ENCODE data around the gene EPS8.

The EPS8 gene

GRCh38 chr12:15662303-15662980, 126.7 kb downstream of the EPS8 start:
- Mint-ChIP-seq H3K27me3 (no peaks in the 10 kb centered on the region), H3K9me3 (no peaks in the 10 kb centered on the region), H3K4me3 (no peak overlapping the region), H3K36me3 (ENCODE audit: insufficient read depth) (no peaks in the 10 kb centered on the region), H3K27ac (ENCODE audit: low read depth) (no peak overlapping the region), H3K4me1 (no peaks in the 10 kb centered on the region)
- ATAC-seq (replicated peaks; ENCODE audit: extremely low read depth, poor library complexity, severe bottlenecking) (no peak), DNase-seq (ENCODE audit: low spot score in 2 of 2) (no peak)

GRCh38 chr12:15651371-15651770, 137.8 kb downstream of the EPS8 start:
- DNase-seq (ENCODE audit: low spot score in 2 of 2), result no peak
- Mint-ChIP-seq H3K27me3 (no peaks in the 10 kb centered on the region), H3K36me3 (ENCODE audit: insufficient read depth) (no peaks in the 10 kb centered on the region), H3K9me3 (no peaks in the 10 kb centered on the region), H3K4me3 (no peak overlapping the region), H3K27ac (ENCODE audit: low read depth) (no peak overlapping the region), H3K4me1 (no peaks in the 10 kb centered on the region)
- ATAC-seq (replicated peaks; ENCODE audit: extremely low read depth, poor library complexity, severe bottlenecking), result no peak

- DNase-seq (ENCODE audit: low spot score in 2 of 2) (no peak), ATAC-seq (replicated peaks; ENCODE audit: extremely low read depth, poor library complexity, severe bottlenecking) (no peak)
- Mint-ChIP-seq H3K4me1 (no peaks in the 10 kb centered on the region), H3K27me3 (no peaks in the 10 kb centered on the region), H3K9me3 (no peaks in the 10 kb centered on the region), H3K4me3 (no peak overlapping the region), H3K36me3 (ENCODE audit: insufficient read depth) (no peaks in the 10 kb centered on the region), H3K27ac (ENCODE audit: low read depth) (no peak overlapping the region)
Measured at GRCh38 chr12:15650399-15651128, 138.6 kb downstream of the EPS8 start.

- no peak overlapping the region for H3K4me3 Mint-ChIP-seq
- H3K36me3 Mint-ChIP-seq (ENCODE audit: insufficient read depth), result no peaks in the 10 kb centered on the region
- no peaks in the 10 kb centered on the region for H3K9me3 Mint-ChIP-seq
- ATAC-seq (replicated peaks; ENCODE audit: extremely low read depth, poor library complexity, severe bottlenecking) (no peak), DNase-seq (ENCODE audit: low spot score in 2 of 2) (no peak)
- no peaks in the 10 kb centered on the region for H3K4me1 Mint-ChIP-seq
- H3K27ac Mint-ChIP-seq (ENCODE audit: low read depth), result no peak overlapping the region
- H3K27me3 Mint-ChIP-seq, result no peaks in the 10 kb centered on the region
Measured at GRCh38 chr12:15649347-15649746, 139.8 kb downstream of the EPS8 start.

GRCh38 chr12:15648558-15648957, 140.6 kb downstream of the EPS8 start:
- Mint-ChIP-seq H3K27me3 (no peaks in the 10 kb centered on the region), H3K4me1 (no peaks in the 10 kb centered on the region), H3K36me3 (ENCODE audit: insufficient read depth) (no peaks in the 10 kb centered on the region), H3K4me3 (no peak overlapping the region), H3K27ac (ENCODE audit: low read depth) (no peak overlapping the region), H3K9me3 (no peaks in the 10 kb centered on the region)
- DNase-seq (ENCODE audit: low spot score in 2 of 2) (no peak), ATAC-seq (replicated peaks; ENCODE audit: extremely low read depth, poor library complexity, severe bottlenecking) (no peak)

DNA sequence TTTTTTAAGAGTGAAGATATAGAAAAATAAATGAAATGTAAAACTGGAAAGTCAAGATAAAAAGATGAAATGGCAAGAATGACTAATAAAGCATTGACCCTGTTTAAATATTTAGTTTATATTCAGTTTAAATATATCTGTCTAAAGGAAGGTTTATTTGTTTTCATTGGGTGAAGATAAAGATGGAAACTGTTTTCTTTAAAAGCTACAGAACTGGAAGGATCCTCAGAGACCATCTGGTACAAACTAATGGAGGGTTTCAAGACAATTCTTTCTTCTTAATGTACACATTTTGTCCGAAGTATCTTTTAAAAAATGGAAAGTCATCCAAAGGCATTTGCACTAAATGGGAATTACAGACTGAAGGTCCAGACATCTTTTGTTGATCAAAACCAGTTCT, 142.6 kb downstream of the EPS8 start:
- H3K4me1 Mint-ChIP-seq, result no peaks in the 10 kb centered on the region

DNA sequence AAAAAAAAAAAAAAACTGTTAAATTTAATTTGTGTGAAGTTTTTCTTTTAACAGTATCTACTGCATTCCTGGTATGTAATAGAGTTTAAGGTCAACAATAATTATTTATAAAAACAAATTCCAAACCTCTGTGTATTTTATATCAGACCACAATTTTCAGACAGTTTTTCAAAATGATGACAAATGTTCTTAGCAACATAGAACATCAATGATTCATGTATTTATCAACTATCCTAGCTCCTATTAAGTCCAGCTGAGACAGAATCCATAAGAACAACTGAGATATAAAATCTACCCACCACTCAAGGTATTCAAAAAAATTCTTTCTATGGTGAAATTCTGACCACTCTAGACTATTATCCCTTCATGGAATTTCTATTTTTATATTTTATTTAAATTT, 144.5 kb downstream of the EPS8 start:
- ATAC-seq (replicated peaks; ENCODE audit: extremely low read depth, poor library complexity, severe bottlenecking) (no peak), DNase-seq (ENCODE audit: low spot score in 2 of 2) (no peak)
- Mint-ChIP-seq H3K36me3 (ENCODE audit: insufficient read depth) (no peaks in the 10 kb centered on the region), H3K27me3 (peaks cover 20% of the 10 kb centered on the region), H3K9me3 (no peaks in the 10 kb centered on the region), H3K27ac (ENCODE audit: low read depth) (no peak overlapping the region), H3K4me3 (no peak overlapping the region), H3K4me1 (no peaks in the 10 kb centered on the region)

More for the DNA sequence above, 142.6 kb downstream of the EPS8 start:
- Mint-ChIP-seq H3K9me3 (no peaks in the 10 kb centered on the region), H3K27me3 (peaks cover 9% of the 10 kb centered on the region), H3K36me3 (ENCODE audit: insufficient read depth) (no peaks in the 10 kb centered on the region), H3K27ac (ENCODE audit: low read depth) (no peak overlapping the region), H3K4me3 (no peak overlapping the region)
- DNase-seq (ENCODE audit: low spot score in 2 of 2), result no peak
- ATAC-seq (replicated peaks; ENCODE audit: extremely low read depth, poor library complexity, severe bottlenecking), result no peak

DNA sequence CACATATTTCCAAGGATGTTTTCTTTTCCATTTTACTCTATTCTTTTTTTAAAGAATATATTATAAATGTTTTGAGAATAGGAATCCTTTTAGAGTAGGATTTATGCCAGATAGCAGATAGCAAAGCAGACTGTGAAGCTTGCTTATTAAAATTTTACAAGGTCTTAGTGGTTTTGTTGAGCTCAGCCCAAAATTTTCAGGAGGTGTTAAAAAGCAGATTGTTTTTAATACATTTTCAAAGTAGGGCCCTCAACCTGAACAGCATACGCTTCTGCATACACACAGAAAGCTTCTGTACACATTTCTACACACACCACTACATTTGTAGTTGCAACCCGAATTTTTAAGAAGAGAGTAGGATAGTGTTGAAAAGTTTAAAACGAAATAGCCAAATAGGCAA, 151.0 kb downstream of the EPS8 start:
- Mint-ChIP-seq H3K27me3 (peaks cover 28% of the 10 kb centered on the region), H3K4me1 (no peaks in the 10 kb centered on the region), H3K36me3 (ENCODE audit: insufficient read depth) (peaks cover 2% of the 10 kb centered on the region), H3K9me3 (no peaks in the 10 kb centered on the region), H3K4me3 (no peak overlapping the region), H3K27ac (ENCODE audit: low read depth) (no peak overlapping the region)
- ATAC-seq (replicated peaks; ENCODE audit: extremely low read depth, poor library complexity, severe bottlenecking) (no peak), DNase-seq (ENCODE audit: low spot score in 2 of 2) (no peak)

- peaks cover 22% of the 10 kb centered on the region for H3K27me3 Mint-ChIP-seq
- ATAC-seq (replicated peaks; ENCODE audit: extremely low read depth, poor library complexity, severe bottlenecking) (no peak), DNase-seq (ENCODE audit: low spot score in 2 of 2) (no peak)
- no peak overlapping the region for H3K27ac Mint-ChIP-seq (ENCODE audit: low read depth)
- no peaks in the 10 kb centered on the region for H3K9me3 Mint-ChIP-seq
- H3K36me3 Mint-ChIP-seq (ENCODE audit: insufficient read depth), result peaks cover 3% of the 10 kb centered on the region
- H3K4me3 Mint-ChIP-seq, result no peak overlapping the region
- no peaks in the 10 kb centered on the region for H3K4me1 Mint-ChIP-seq
Measured at GRCh38 chr12:15636060-15636890, 152.9 kb downstream of the EPS8 start.

DNA sequence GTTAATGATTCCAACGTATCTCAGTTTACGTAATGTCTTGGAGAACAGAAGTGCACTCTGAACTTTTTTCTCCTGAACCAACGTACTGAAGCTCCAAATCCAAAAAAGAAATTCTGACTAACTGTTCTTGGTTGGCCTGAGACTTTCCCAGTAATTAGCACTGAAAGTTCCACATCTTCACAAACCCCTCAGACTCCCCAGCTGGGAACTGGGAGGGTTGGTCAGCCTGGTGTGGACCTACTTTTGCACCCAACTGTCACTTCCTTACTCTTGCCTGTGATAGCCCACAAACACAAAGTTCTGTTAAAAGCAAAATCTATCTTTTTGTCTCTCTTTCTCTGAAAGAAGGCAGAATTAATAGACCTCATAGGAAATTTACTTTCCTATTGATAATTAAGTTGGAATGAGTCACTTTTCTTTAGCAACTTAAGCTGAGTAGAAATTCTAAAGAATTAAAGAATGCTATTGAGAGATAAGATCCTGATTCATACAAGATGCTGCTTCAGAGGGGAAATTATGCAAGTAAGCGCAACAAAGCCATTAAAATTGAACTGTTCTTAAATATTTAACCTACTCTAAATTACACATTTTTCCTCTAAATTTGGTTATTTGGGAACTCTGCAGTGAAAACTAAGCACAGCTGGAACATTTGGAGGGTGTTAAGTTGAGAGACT, 155.0 kb downstream of the EPS8 start:
- H3K27ac Mint-ChIP-seq (ENCODE audit: low read depth), result no peak overlapping the region
- DNase-seq (ENCODE audit: low spot score in 2 of 2) (no peak), ATAC-seq (replicated peaks; ENCODE audit: extremely low read depth, poor library complexity, severe bottlenecking) (no peak)
- no peaks in the 10 kb centered on the region for H3K9me3 Mint-ChIP-seq
- H3K27me3 Mint-ChIP-seq, result peaks cover 11% of the 10 kb centered on the region
- H3K36me3 Mint-ChIP-seq (ENCODE audit: insufficient read depth), result peaks cover 3% of the 10 kb centered on the region
- H3K4me1 Mint-ChIP-seq, result no peaks in the 10 kb centered on the region
- no peak overlapping the region for H3K4me3 Mint-ChIP-seq

DNA sequence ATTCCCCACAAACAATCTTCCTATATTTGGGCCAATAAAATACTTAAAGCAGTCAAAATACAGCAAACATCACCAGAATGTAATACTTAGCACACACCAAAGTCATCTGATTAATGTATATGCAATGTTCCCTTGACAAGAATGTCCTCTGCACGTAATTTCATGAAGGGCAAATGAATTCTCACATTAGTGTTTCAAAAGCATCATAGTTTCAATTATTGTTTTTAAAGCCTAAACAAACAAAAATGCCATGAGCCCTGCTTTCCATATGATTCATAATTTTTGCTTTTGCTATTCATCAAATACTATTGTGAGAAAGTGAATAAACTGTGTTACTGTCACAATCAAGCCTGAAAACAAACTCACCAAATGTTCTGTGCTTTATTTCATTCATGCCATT, 156.0 kb downstream of the EPS8 start:
- Mint-ChIP-seq H3K27ac (ENCODE audit: low read depth) (no peak overlapping the region), H3K4me1 (no peaks in the 10 kb centered on the region), H3K9me3 (no peaks in the 10 kb centered on the region), H3K36me3 (ENCODE audit: insufficient read depth) (peaks cover 3% of the 10 kb centered on the region), H3K27me3 (peaks cover 11% of the 10 kb centered on the region), H3K4me3 (no peak overlapping the region)
- no peak for ATAC-seq (replicated peaks; ENCODE audit: extremely low read depth, poor library complexity, severe bottlenecking)
- DNase-seq (ENCODE audit: low spot score in 2 of 2), result no peak

DNA sequence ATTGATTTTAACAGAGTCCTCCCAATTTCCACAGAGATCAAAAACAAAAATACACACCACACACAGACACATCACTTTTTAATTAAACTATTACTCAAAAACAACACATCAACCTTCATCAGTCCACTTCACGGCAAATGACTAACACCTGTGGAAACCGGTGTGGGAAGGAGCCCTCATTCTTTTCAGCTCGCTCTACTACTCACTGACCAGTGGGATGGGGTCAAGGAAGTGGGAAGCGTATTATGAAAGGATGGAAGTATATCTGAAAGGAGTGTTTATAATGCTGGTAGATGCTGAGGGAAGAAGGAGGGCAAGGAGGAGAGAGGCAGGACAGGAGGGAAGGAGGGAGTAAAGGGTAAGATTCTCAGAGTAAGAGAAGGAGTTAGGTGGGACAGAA, 156.5 kb downstream of the EPS8 start:
- no peak for DNase-seq (ENCODE audit: low spot score in 2 of 2)
- H3K27ac Mint-ChIP-seq (ENCODE audit: low read depth), result no peak overlapping the region

More for the DNA sequence above, 156.5 kb downstream of the EPS8 start:
- H3K27me3 Mint-ChIP-seq, result peaks cover 7% of the 10 kb centered on the region
- H3K4me1 Mint-ChIP-seq, result no peaks in the 10 kb centered on the region
- H3K4me3 Mint-ChIP-seq, result no peak overlapping the region
- peaks cover 3% of the 10 kb centered on the region for H3K36me3 Mint-ChIP-seq (ENCODE audit: insufficient read depth)
- H3K9me3 Mint-ChIP-seq, result no peaks in the 10 kb centered on the region
- ATAC-seq (replicated peaks; ENCODE audit: extremely low read depth, poor library complexity, severe bottlenecking), result no peak

All from central memory CD8-positive, alpha-beta T cell (primary cell).